ENCODE data around the gene CD58.

CD58 gene

DNA sequence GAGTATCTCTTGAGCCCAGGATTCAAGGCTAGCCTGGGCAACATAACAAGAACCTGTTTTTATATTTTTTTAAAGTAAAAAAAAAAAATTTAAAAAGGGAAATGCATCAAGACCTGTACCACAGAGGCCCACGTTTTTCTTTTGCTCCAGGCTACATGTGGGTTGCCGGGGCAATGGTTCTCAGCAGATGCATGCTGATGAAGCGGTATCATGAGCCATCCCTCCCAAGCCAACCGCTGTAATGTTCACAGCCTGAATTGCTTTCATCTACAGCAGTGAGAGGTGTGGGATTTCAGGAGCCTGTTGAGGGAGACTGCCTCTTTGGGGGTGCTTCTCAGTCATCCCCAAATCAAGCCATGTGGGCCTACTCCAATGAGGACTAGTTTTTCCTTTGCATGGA is 60.5 kb downstream of the CD58 start:
- H3K4me3 ChIP-seq: no peak overlapping the region
- TF ChIP-seq, protein P1, sequence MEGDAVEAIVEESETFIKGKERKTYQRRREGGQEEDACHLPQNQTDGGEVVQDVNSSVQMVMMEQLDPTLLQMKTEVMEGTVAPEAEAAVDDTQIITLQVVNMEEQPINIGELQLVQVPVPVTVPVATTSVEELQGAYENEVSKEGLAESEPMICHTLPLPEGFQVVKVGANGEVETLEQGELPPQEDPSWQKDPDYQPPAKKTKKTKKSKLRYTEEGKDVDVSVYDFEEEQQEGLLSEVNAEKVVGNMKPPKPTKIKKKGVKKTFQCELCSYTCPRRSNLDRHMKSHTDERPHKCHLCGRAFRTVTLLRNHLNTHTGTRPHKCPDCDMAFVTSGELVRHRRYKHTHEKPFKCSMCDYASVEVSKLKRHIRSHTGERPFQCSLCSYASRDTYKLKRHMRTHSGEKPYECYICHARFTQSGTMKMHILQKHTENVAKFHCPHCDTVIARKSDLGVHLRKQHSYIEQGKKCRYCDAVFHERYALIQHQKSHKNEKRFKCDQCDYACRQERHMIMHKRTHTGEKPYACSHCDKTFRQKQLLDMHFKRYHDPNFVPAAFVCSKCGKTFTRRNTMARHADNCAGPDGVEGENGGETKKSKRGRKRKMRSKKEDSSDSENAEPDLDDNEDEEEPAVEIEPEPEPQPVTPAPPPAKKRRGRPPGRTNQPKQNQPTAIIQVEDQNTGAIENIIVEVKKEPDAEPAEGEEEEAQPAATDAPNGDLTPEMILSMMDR (IDR thresholded peaks at IDR 0.05): no peak
- no peak for DNase-seq (ENCODE audit: low spot score)
- H3K27ac ChIP-seq: no peak overlapping the region

DNA sequence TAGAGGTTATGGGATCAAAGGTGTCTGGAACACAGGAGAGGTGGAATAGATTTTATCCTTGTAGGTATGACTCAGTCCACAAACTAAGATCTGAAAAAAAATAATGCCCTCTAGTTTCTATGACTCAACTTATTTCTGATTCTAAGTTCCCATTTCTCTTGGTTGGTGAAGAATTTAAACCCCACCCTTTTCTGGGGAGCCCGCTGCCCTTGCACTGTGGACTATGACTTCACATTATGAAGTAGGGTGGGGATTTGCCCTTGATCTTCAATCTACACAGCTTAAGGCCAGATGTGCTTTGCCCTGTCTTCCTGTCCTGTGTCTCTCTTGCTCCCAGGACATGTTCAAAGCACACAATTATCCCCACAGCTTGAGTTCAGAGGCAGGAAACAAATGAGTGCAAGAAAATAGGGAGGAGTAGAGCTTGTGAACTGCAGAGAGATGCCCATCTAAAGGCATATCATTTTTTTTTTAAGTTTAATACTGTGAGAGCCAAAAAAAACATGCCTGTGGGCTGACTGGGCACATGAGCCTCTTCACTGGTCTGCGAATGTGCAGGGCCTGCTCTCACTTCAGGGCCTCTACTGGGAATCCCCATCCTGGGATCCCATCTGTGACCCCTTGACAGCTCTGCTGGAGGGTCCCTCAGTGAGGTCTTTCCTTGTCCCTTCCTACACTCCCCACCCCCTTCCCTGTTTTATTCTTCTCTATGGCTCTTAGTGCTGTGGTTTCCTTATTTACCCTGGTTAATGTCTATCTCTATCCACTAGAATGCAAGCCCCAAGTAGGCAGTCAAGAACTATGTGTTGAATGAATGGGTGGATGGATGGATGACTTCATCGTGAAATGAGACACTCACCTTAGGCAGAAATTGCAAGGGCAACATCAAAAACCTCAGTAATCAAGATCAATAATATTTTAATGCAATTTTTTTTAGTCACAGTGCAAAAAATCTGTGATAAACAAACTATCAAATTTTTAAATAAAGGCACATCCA is 61.5 kb downstream of the CD58 start:
- no peak overlapping the region for H3K4me3 ChIP-seq
- H3K27ac ChIP-seq: peak overlapping the region; percentile 17 to 77
- no peak for DNase-seq (ENCODE audit: low spot score)
- TF ChIP-seq, protein P1 (IDR thresholded peaks at IDR 0.05): no peak

DNA sequence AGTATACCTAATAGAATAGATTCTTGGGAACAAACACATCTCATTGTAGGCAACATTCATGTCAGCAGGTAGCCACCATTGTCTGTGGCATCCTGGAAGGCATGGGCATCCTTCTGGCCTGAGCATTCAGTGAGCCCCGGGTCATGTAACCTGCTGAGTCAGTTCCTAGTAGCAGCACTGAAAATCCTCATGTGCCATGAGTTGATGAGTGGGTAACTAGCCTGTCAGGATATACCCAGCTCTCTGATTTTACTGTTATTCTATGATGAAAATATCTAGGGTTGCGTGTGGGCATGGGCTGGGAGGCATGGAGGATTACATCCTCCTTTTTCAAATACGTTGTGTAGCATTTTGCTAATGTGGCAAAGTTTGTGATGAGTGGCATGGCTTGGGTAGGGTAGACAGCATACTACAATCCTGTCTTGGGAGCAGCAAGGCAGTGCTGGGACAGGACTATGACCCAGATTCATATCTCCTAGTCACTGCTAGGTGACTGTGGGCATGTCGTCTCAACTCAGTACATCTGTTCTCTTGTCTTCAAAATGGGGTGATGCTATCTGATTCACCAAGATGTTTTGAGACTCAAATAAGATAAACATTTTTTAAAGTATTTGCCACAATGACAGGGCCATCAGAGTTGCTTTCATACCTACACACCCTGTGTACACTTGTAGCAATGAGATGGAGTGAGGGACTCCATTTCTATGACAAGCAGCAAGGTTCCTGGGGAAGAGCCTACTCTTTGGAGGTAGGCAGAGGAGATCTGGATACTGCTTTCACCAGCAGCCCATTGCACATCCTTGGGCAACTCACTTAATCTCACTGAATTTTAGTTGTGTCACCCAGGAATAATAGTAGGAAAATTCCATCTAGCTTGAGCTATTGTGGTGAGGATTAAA is 62.5 kb downstream of the CD58 start:
- DNase-seq (ENCODE audit: low spot score): no peak
- Histone ChIP-seq H3K4me3 (no peak overlapping the region), H3K27ac (peak overlapping the region; percentile 17 to 77)
- TF ChIP-seq, protein P1 (IDR thresholded peaks at IDR 0.05): no peak

DNA sequence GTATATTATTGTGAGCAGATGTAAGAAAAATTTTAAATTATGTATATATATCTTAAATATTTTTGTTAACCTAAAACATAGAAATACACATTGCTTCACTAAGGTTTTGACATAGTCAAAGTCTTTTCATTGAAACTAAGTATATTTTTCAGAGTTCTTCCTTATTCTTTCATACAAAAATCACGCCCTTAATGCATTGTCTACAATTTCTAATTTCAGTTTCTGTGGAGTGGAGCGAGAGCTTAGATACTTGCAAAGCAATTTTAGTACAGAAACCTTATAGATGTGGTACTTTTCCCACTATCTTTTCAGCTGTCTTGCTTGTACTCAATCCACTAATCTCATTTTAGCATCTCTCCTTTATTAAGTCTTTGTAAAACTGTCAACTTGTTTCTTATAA is 63.2 kb downstream of the CD58 start:
- no peak for DNase-seq (ENCODE audit: low spot score)
- Histone ChIP-seq H3K27ac (no peak overlapping the region), H3K4me3 (no peak overlapping the region)
- TF ChIP-seq, protein P1 (IDR thresholded peaks at IDR 0.05): no peak

DNA sequence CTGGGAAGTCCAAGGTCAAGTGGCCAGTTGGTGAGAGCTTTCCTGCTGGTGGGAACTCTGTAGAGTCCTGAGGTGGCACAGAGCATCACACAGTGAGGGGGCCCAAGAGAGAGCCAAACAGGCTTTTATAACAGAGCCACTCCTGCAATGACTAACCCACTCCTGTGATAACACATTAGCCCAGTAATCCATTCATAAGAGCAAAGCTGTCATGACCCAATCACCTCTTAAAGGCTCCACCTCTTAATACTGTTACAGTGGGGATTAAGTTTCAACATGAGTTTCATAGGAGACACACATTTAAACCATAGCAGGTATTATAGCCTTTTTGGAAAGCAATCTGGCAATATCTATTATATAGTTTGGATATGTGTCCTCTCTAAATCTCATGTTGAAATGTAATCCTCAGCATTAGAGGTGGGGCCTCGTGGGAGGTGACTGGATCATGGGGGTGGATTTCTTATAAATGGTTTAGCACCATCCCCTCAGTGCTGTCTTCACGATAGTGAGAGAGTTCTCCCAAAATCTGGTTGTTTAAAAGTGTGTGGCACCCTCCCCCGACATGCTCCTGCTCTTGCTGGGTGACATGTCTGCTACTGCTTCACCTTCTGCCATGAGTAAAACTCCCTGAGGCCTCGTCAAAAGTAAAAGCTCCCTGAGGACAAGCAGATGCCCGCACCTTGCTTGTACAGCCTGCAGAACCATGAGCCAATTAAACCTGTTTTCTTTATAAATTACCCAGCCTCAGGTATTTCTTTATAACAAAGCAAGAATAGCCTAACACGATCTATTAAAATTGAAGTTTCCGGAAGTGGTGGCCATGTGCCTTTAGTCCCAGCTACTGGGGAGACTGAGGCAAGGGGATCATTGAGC is 64.5 kb downstream of the CD58 start:
- Histone ChIP-seq H3K4me3 (no peak overlapping the region), H3K27ac (no peak overlapping the region)
- TF ChIP-seq, protein P1 (IDR thresholded peaks at IDR 0.05): no peak
- DNase-seq (ENCODE audit: low spot score): no peak

Measured in coronary artery (tissue), 2 donors.